Activated CD8-positive, alpha-beta memory T cell treated with anti-CD3 and anti-CD28 coated beads for 24 hours (primary cell): ENCODE measurements around the gene HMCES.

Source experiments
- DNase-seq: peaks from one replicate; pipeline ENCODE4 v3.0.0-alpha.2; 2020

HMCES gene

DNA sequence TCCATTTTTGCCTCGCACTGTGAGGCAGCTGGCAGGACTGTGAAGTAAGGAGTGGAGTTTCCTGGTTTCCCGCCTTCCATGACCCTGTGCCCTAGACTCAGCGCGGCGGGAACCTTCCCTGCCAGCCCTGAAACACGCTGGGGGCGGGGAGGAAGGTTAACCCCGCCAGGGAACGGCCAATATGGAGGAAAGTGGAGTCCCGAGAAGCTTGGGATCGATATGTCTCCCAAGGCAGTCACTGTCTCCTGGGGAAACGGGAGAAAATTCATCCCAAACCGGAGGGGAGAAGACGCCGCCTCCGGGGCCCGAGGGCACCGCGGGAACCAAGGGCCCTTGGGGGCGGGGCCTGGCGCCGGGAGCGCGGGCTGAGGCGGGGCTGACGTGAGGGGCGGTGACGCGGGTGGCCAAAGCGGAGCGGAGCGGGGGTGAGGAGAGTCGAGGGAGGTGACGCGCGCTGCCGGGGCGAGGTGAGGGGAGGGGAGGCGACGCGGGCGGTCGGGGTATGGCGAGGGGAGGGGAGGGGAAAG, at the start of gene HMCES:
Gene HMCES, plus strand, starts transcription at position 432 of the 527 bp plus-strand sequence. CDS start 863 bp downstream, outside the sequence.
- DNase-seq = peak; percentile 97

GRCh38 chr3:129228891-129229585, 49.6 kb upstream of the HMCES start:
- DNase-seq = no peak

- no peak for DNase-seq
Measured at GRCh38 chr3:129230311-129231019, 48.2 kb upstream of the HMCES start.

GRCh38 chr3:129231331-129232119, 47.1 kb upstream of the HMCES start:
- DNase-seq = no peak

DNA sequence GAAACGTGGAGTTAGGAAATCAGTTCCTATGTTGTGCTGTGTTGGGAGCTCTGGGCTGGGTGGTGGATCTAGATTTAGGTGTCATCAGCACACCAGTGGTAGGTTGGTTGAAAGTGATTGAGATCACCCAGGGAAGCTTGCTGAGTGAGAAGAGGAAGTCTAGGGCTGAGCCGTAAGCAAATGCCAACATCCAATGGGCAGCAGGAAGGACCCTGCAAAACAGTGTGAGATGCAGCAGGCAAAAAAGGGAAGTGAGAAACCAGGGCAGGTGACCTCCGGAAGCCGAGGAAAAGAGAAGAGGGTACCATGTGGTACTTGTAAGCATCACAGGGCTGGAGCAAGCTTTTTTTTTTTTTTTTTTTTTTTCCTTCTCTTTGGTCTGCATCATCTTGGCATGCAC, 45.1 kb upstream of the HMCES start:
- no peak for DNase-seq

DNA sequence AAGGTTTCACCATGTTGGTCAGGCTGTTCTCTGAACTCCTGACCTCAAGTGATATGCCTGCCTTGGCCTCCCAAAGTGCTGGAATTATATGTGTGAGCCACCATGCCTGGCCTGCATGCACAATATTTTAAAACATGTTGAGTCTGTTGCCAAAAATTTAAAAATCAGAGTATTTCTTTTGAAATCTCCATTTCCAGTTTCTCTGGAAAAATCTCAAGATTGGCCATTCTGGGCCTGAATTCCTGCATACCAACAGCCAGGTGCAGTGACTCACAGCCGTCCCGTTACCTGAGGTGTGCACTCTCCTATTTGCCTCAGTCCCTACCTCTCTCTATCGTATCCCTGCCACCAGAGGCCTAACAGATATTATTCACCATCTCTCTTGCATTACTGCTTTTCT, 44.2 kb upstream of the HMCES start:
- DNase-seq = no peak

DNA sequence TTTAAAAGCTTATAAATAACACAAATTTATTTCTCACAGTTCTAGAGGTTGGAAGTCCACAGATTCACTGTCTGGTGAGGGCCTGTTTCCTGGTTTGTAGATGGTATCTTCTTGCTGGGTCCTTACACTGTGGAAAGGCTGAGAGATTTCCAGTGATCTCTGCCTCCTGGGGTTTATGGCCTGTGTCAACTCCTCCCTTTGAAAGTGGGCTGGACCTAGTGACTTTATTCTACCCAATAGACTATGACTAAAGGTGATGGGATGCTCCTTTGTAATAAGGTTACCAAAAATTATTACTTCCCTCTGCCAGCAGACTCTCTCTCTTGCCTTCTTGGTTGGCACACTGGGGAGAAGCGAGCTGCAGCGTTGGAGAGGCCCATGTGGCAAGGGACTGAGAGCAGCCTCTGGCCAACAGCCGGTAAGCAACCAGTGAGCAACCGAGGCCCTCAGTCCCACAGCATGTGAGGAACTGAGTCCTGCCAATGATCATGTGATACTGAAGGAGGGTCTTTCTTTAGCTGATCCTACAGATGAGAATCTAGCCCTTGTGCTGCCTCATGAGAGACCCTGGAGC, 43.2 kb upstream of the HMCES start:
- DNase-seq = no peak

- no peak for DNase-seq
Measured at GRCh38 chr3:129238945-129239705, 39.5 kb upstream of the HMCES start.

- DNase-seq = no peak
Measured at GRCh38 chr3:129239991-129240390, 38.7 kb upstream of the HMCES start.

DNA sequence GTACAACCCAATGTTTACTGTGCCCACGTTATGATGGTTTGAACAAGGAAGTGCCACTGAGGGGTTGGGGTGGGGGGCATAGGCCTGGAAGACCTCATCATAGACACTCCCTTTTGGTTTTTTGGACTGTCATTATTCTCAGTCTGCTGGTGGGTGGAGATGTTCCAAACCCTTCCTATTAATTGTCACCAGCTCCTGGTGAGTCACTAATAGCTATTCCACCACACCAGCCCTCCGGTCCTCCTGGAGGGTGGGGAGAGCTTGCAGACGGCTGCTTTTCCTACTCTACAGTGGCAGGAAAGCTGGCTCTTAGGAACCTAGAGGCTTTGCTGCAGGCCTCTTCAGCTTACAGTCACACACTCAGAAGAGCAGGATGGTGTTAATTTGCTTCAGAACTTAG, 38.2 kb upstream of the HMCES start:
- DNase-seq = no peak

GRCh38 chr3:129245141-129245540, 33.5 kb upstream of the HMCES start:
- DNase-seq = no peak

DNA sequence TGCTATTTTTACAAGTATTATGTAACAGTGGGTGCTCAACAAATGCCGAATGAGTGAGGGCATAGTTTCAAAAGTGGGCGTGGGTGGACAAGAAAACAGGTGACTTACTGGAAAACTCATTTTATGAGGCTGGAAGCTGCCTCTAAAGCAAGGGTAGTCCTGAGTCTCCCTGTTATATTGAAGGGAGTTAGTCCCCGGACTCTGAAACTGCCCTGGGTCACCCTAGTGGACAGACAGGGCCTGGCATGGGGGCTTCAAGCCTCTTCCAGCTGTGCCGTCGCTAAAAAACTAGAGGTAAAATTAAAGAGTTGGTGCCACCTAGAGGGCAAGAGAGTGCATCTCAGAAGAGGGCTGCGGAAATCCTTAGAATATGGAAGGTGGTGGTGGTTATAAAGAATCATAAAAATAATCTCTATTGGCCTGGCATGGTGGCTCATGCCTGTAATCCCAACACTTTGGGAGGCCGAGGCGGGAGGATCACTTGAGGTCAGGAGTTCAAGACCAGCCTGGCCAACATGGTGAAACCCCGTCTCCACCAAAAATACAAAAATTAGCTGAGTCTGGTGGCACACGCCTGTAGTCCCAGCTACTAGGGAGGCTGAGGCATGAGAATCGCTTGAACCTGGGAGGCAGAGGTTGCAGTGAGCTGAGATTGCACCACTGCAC, 32.9 kb upstream of the HMCES start:
- DNase-seq = peak; percentile 84

DNA sequence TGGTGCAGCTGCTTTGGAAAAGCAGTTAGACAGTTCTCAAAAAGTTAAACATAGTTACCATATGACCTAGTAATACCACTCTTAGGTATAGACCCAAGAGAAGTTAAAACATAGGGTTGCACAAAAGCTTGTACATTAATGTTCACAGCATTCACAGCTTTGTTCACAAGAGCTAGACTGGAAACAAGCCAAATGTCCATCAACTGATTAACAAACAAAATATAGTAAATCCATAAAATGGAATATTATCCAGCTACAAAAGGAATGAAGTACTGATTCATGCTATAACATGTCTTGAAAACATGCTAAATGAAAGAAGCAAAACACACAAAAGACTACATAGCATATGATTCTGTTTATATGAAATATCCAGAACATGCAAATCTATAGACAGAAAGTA, 32.0 kb upstream of the HMCES start:
- no peak for DNase-seq

DNA sequence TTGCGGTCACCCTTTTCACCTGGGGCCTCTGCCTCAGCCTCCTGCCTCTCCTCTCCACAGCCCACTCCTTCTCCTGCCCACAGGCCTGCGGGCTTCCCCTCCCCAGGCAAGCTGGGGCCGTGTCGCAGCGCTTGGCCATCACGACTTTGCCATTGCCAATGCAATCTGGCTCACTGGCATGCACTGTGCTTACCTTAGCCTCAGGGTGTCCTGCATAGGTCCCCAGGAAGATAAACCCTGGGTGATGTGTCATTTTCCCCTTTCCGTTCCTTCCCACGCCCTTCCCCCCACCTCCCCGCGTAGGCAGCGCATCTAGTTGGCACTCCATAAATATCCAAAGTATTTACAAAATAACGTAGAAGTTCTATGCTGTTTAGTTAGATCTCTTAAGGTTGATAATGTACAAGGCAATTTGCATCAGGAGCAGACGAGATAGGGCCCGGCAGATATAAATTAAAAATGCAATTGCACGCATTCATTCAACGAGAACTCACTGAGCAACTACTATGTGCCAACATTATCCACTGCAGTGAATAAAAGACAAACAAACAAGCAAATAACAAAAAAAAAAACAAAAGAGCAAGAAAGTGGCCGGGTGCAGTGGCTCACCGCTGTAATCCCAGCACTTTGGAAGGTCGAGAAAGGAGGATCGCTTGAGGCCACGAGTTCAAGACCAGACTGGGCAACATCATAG, 30.2 kb upstream of the HMCES start:
- no peak for DNase-seq

- DNase-seq = peak; percentile 95
Measured at GRCh38 chr3:129249284-129250065, 29.2 kb upstream of the HMCES start, which contains the start of gene COPG1. Gene COPG1 (plus strand): TSS chr3:129249606. CDS start chr3:129249710, 104 bp downstream.

GRCh38 chr3:129252748-129253147, 25.9 kb upstream of the HMCES start:
- no peak for DNase-seq

GRCh38 chr3:129254536-129255230, 24.0 kb upstream of the HMCES start:
- no peak for DNase-seq

DNA sequence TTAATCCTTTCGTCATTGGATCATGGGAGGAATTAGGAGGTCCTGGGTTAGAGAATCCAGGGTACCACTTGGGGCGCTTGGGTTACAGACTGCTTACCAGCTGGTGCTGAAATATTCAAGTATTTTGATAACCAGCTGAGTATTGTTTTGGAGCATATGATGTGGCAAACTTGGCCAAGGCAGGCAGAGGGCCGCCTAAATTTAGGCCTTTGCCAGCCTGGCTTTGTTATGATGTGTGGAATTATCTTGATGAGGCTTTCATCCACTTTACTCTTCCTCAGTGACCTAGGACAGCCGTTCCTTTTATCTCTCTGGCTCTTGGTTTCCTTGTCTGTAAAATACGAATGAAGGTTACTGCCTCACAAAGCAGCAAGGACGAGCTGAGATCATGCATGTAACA, 22.4 kb upstream of the HMCES start:
- DNase-seq = no peak

DNA sequence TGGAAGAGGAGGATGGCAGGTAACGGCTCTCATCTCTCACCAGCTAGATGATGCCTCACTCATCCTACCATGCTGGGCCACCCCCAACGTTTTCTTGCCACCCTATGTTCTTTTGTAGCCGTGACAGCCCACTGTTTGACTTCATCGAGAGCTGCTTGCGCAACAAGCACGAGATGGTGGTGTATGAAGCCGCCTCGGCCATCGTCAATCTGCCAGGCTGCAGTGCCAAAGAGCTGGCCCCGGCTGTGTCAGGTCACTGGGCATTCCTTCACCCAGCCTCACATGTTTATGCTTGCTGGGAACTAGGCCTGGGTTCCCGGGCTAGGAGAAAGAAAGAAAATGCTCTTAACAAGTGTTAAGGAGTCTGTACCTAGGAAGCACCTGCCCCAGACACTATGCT, 21.1 kb upstream of the HMCES start:
- DNase-seq = no peak
